Uterine smooth muscle cell (primary cell): ENCODE measurements around the gene APOLD1. TPM values are rescaled to one million over a fixed set of nuclear protein-coding genes. Genes with fewer than 3 reads are reported as not detected.

ENCODE experiments used
- total RNA-seq: library from RNA; depleted of rRNA; stranded (reverse); fragments of >200 nt; gene quantifications from 2 replicates; pipeline ENCODE4 v1.2.3, GENCODE V29; 2014

Gene APOLD1
- total RNA-seq = 9.0 and 13.2 TPM in 2 replicates

DNA sequence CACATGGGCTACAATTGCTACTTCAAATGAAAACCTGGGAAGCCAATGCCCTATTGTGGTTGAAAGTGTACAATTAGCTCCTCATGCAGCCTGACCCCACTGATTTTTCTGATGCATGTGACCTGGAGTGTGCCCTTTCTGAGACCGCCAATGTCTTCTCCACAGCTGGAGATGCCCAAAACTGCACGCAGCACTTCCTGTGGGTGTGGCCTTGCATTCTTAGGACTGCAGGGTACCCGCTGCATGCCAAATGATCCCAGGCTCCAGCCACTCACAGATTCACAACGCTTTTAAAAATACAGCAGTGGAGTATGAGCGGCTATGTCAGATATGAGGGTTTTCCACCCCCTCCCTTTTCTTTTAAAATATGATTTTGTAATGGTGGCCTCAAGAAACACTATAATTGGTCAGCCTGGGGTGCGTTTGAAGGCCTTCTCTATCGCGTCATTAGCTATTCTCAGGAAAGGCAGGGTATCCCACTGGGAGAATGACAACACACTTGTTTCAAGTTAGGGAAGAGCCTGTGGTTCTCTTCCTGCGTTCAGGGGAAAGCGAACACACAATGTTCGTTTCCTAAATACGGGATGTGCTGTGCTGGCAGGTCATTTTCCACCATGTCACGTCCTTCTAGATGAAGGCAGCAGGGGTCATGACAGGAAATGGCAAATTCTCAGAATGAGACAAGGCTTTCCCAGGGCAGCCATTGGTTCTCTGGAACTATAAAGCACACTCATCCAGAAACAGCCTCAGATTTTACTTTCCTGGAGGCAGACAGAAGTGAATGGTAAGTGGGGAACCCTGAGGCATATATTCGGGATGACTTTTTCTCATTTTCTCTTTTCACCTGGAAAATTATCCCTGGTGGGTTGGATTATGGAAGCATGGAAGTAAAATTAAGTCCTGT lies at the start of gene APOLD1:
Gene APOLD1 (plus strand): TSS at position 749 of the 904 bp plus-strand sequence. CDS start 33 bp downstream, at position 782.

GRCh38 chr12:12813120-12814101 lies 28.0 kb downstream of the APOLD1 start, which contains the start of gene DDX47:
Gene DDX47 (plus strand): TSS chr12:12813346. CDS start chr12:12813368, 22 bp downstream.

Other genes starting within 250 kb of the APOLD1 start
- 10.2 and 11.7 TPM in 2 replicates for gene DUSP16, start 222.8 kb upstream of the APOLD1 start, total RNA-seq
- 31.7 and 43.0 TPM in 2 replicates for gene CREBL2, start 173.8 kb upstream of the APOLD1 start, total RNA-seq
- 0.12 and 0.44 TPM in 2 replicates for gene GPR19, start 89.5 kb upstream of the APOLD1 start, total RNA-seq
- gene CDKN1B, start 68.3 kb upstream of the APOLD1 start, total RNA-seq = 42.4 and 55.0 TPM in 2 replicates
- 67.7 and 86.7 TPM in 2 replicates for gene DDX47, start 27.7 kb downstream of the APOLD1 start, total RNA-seq
- gene GPRC5A, start 105.9 kb downstream of the APOLD1 start, total RNA-seq = 15.6 and 25.2 TPM in 2 replicates
- gene GPRC5D, start 166.5 kb downstream of the APOLD1 start, total RNA-seq = not detected in 2 replicates
- 9.2 and 16.1 TPM in 2 replicates for gene HEBP1, start 214.6 kb downstream of the APOLD1 start, total RNA-seq